ENCODE data around the gene ANKFN1.

The ANKFN1 gene

DNA sequence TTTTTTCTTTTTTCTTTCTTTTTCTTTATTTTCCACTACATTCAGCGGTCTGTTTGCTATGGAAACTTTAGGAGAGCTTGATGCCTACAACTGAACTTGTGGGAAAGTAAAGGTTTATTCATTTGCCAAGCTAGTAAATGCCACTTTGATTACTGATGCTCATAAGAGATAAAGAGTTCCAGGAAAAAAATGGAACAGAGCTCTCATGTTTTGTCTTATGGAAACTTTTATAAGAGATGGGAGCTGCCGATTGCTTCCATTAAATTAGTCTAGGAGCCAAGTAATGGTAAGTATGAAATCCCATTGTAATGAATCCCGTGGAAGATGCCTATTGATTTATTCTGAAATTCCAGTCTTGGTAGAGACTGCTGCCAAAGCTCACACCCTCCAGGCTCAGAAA lies 7.1 kb downstream of the ANKFN1 start:
- TF ChIP-seq, protein P1, sequence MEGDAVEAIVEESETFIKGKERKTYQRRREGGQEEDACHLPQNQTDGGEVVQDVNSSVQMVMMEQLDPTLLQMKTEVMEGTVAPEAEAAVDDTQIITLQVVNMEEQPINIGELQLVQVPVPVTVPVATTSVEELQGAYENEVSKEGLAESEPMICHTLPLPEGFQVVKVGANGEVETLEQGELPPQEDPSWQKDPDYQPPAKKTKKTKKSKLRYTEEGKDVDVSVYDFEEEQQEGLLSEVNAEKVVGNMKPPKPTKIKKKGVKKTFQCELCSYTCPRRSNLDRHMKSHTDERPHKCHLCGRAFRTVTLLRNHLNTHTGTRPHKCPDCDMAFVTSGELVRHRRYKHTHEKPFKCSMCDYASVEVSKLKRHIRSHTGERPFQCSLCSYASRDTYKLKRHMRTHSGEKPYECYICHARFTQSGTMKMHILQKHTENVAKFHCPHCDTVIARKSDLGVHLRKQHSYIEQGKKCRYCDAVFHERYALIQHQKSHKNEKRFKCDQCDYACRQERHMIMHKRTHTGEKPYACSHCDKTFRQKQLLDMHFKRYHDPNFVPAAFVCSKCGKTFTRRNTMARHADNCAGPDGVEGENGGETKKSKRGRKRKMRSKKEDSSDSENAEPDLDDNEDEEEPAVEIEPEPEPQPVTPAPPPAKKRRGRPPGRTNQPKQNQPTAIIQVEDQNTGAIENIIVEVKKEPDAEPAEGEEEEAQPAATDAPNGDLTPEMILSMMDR (IDR thresholded peaks at IDR 0.05; ENCODE audit: low read depth, low read length) = no peak
- no peak for DNase-seq (ENCODE audit: extremely low read depth, low read depth)

DNA sequence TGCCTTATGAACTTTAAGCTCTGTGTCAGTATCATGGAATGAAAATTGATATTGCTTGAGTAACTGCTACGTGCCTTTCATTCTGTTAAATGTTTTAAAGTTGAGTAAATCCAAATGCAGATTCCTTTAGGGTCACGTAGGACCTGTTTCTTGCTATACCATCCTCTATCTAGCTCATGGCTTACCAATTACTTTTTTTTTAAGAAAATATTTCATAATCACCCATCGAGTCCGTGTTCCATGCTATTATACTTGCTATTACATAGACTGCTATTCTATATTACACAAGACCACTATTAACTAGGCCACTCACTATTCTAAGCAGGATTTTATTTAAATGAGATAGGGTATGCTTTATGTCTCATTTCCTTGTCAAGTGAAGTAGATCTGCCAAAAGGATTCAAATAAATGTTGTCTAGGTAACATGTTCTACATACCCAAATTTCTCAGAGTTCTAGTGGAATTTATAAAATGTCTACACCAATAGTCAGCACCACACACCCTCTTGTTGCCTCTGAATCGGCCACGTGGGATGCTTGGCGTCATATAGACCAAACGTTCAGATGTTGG lies 11.9 kb downstream of the ANKFN1 start:
- TF ChIP-seq, protein P1 (IDR thresholded peaks at IDR 0.05; ENCODE audit: low read depth, low read length) = no peak

DNA sequence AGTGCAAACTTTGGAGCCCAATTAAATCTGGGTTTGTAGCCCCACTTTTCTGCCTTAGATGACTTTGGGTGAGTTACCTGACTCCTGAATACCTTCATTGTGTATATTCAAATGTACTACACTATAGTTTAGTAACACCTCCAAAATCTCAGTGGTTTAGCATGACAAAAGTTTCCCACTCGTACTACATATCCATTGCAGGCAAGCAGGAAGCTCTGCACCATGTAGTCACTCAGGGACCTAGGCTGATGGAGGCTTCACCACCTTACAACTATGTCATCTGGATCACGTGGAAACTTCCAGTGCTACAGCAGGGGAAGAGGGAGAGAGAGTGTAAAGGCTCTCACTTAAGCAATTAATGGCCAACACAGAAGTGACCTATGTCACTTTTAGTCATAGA lies 14.2 kb downstream of the ANKFN1 start:
- TF ChIP-seq, protein P1 (IDR thresholded peaks at IDR 0.05; ENCODE audit: low read depth, low read length) = no peak
- DNase-seq (ENCODE audit: extremely low read depth, low read depth) = no peak

More for the DNA sequence above, 11.9 kb downstream of the ANKFN1 start:
- DNase-seq (ENCODE audit: extremely low read depth, low read depth) = no peak

DNA sequence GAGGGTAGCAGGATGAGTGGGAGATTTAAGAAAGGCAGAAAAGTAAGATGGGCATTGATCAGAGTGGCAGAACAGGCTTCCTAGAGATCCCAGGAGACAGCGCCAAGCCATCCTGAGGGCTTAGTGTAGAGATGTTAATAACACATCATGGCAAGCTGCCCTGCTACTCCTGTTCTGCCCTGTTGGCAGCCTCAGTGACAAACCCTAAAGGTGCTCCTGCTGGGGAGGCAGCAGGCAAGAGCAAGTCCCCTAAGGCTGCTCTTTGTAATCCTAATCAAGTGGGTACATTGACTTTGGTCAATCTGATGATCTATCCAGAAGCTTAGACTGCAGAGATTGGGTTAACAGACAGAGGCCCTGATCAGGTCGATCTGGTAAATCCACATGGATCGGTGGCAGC lies 16.3 kb downstream of the ANKFN1 start:
- DNase-seq (ENCODE audit: extremely low read depth, low read depth) = no peak
- TF ChIP-seq, protein P1 (IDR thresholded peaks at IDR 0.05; ENCODE audit: low read depth, low read length) = no peak

DNA sequence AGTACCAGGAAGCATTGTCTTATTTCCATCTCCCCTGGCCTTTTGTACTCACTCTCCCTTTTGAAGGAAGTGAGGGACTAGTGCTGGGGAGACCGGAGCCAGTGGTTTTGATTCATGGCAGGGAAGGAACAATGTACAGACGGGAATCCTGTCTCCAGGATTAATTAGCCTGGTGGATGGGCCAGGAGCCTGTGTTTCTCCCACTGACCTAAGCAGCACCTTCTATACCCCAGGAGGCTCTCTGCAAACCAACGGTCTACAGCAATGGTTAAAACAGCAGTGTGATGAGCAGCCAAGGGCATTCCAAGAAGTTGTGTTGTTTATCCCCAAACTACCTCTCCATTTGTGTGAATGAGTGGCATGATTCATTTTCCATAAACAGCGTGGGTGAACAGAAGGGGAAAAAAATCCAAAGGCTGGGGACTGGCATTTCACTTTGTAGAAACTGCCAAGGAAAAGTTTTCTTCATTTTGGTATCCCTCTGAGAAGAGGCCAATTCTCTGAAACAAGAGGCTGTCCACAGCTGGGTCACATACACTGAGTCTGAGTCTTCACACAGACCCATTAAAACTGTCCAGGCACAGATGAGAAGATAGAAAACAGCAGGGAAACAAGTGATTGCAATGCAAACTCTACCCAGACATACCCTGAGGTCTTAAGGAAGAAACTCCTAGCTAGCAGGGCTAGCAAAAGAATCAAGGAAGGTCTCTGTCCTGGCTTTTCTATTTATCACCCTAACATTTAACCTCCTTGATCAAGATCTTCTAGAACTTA lies 18.1 kb downstream of the ANKFN1 start:
- DNase-seq (ENCODE audit: extremely low read depth, low read depth) = no peak

DNA sequence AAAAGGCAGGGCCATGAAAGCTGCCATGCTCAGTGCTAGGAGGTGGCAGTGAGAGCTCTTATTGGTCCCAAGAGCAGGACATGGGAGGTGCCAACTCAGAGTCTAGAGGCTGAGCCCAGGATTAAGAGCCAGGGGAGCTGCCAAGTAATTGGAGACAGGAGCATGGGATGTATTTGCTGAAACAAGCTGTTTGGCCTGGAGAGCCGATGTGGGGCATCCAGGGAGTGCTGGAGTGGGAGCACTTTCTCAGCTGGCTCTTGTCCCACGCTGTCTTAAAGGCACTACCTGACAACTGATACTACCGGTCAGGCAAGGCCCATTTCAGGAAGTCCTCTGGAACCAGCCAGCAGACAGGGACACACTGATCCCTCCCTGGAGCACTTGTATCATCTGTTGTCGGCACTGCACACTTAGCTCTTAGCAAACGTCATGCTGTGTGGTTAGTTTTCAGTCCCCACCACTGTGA lies 19.3 kb downstream of the ANKFN1 start:
- no peak for DNase-seq (ENCODE audit: extremely low read depth, low read depth)
- TF ChIP-seq, protein P1 (IDR thresholded peaks at IDR 0.05; ENCODE audit: low read depth, low read length) = no peak

More for the DNA sequence above, 18.1 kb downstream of the ANKFN1 start:
- TF ChIP-seq, protein P1 (IDR thresholded peaks at IDR 0.05; ENCODE audit: low read depth, low read length) = no peak

DNA sequence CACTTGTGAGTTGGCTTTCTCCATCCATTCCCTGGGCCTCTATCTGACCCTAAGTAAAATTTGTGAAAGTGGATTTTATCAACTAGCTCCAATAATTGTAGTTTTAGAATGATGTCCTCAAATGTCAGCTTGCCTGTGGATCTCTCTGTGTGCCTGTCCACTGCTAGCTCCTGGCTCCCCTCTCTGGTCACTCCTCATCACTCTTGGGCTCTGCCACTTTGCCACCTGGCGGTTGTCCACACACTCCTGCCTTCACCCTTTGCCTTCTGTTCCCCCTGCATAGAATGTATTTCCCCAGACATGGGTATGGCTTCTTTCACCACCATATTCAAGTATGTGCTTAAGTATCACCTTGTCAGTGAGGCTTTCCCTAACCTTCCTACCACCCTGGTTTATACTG lies 19.8 kb downstream of the ANKFN1 start:
- no peak for DNase-seq (ENCODE audit: extremely low read depth, low read depth)
- TF ChIP-seq, protein P1 (IDR thresholded peaks at IDR 0.05; ENCODE audit: low read depth, low read length) = no peak

Data from AG09319 (cell line).